Bronchial epithelial cell (primary cell): ENCODE results near the gene LAMA2. TPM values are rescaled to one million over a fixed set of nuclear protein-coding genes. Genes with fewer than 3 reads are reported as not detected.

Experiments used
- DNase-seq: peaks from one replicate; pipeline ENCODE4 v3.0.0-alpha.2; 2010; ENCODE audit warnings: low read depth
- FAIRE-seq: peaks from 2 replicates; lab custom pipeline; 2011; peaks lifted over from hg19 to GRCh38; lab: Jason Lieb, UNC
- H3K27me3 ChIP-seq: 2 replicates; pipeline ENCODE4 v1.5.1; 2011; ENCODE audit warnings: low read length; ENCODE audit not compliant: control insufficient read depth, insufficient read depth
- H3K36me3 ChIP-seq: 2 replicates; pipeline ENCODE4 v1.5.1; 2011; ENCODE audit warnings: low read length; ENCODE audit not compliant: control insufficient read depth, insufficient read depth
- H3K4me3 ChIP-seq: 2 replicates; pipeline ENCODE4 v1.5.1; 2011; ENCODE audit warnings: mild to moderate bottlenecking, low read depth, low read length, control low read depth
- total RNA-seq: library from RNA; depleted of rRNA; stranded (reverse); fragments of >200 nt; gene quantifications from 2 replicates; pipeline ENCODE4 v1.2.1, GENCODE V29; 2014
- TF ChIP-seq, protein P1 (sequence below): IDR thresholded peaks from 2 replicates; pipeline ENCODE4 v1.5.1; 2011; ENCODE audit warnings: mild to moderate bottlenecking, moderate library complexity, low read length, control low read depth, inconsistent platforms; ENCODE audit not compliant: insufficient read depth, severe bottlenecking

LAMA2 gene
- total RNA-seq, 1 donor from 2014 or later = 2.6 TPM

DNA sequence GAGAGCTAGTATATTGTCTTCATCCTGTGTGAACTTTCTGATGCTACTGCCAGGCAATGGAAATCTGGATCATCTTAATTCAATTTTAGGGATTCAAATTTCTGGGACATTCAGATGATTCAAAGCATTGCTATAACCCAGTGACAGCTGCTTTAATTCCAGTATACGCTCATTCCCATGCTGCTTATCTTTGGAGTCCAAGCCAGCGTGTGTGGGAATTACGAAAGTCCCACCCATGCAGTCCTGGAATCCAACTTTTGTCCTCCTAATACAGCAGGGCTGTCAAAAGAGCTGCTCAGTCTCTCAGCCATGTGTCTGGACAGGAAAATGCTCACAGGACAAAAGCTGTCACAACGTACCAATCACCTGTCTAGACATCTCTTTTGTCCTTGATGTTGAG lies 219.8 kb downstream of the LAMA2 start:
- DNase-seq = no peak
- no peak for FAIRE-seq
- TF ChIP-seq, protein P1, sequence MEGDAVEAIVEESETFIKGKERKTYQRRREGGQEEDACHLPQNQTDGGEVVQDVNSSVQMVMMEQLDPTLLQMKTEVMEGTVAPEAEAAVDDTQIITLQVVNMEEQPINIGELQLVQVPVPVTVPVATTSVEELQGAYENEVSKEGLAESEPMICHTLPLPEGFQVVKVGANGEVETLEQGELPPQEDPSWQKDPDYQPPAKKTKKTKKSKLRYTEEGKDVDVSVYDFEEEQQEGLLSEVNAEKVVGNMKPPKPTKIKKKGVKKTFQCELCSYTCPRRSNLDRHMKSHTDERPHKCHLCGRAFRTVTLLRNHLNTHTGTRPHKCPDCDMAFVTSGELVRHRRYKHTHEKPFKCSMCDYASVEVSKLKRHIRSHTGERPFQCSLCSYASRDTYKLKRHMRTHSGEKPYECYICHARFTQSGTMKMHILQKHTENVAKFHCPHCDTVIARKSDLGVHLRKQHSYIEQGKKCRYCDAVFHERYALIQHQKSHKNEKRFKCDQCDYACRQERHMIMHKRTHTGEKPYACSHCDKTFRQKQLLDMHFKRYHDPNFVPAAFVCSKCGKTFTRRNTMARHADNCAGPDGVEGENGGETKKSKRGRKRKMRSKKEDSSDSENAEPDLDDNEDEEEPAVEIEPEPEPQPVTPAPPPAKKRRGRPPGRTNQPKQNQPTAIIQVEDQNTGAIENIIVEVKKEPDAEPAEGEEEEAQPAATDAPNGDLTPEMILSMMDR = no peak
- Histone ChIP-seq H3K4me3 (no peak overlapping the region), H3K27me3 (no peaks in the 10 kb centered on the region), H3K36me3 (no peaks in the 10 kb centered on the region)

DNA sequence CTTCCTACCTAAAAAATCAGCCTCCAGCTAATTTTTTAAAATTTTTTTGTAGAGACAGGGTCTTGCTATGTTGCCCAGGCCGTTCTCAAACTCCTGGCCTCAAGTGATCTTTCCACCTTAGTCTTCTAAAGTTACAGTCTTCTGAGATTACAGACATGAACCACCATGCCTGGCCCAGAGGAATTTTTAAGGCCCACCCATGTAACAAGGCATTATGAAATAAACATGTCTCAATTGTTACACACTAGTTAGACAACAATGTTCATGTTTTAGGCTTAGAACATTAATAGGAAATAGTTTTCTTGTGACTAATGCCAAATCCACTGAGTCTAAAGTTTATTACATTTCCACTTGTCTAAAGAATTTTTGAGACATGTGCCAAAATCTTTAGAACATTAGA lies 221.2 kb downstream of the LAMA2 start:
- DNase-seq = peak; percentile 88

DNA sequence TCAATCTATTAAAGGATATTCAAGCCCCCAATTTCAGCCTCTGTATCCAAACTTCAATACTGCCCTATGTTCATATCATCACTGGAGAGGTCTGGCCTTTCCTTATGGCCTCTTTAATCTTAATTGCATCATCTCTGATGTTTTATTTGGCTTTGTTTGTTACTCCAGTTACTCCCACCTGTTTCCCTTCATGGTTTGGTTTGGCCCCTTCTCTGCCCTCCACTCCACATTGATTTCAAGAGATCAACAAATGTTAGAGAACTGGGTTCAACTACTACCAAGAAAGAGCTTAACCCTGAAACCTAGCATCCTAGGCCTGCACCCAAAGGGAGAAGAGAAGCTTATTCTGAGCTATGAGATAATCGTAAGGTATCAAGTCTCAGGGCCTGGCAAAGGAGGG lies 221.6 kb downstream of the LAMA2 start:
- FAIRE-seq = no peak
- TF ChIP-seq, protein P1 = no peak
- Histone ChIP-seq H3K4me3 (no peak overlapping the region), H3K27me3 (no peaks in the 10 kb centered on the region), H3K36me3 (no peaks in the 10 kb centered on the region)
- DNase-seq = no peak

More for the DNA sequence above, 221.2 kb downstream of the LAMA2 start:
- no peaks in the 10 kb centered on the region for H3K27me3 ChIP-seq
- FAIRE-seq = no peak
- TF ChIP-seq, protein P1 = no peak
- no peaks in the 10 kb centered on the region for H3K36me3 ChIP-seq
- H3K4me3 ChIP-seq = no peak overlapping the region

DNA sequence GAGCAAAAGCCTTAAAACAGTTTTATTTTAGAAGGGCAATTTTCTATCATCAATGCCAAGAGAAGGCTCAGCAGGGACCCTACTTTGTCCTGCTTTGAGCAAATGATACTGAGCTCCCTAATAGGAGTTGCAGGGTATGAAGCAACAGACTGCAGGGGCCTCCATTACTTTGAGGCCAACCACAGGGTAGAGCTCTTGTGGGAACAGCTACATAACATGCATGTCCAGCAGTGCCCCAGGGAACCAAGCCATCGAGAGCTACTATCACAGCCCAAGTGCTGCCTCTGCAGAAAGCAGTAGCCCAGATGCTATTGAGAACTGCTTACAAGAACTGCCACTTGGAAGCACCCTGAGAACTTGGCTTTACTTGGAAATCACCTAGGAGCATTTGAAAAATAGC lies 222.1 kb downstream of the LAMA2 start:
- TF ChIP-seq, protein P1 = no peak
- FAIRE-seq = no peak
- Histone ChIP-seq H3K27me3 (no peaks in the 10 kb centered on the region), H3K36me3 (no peaks in the 10 kb centered on the region), H3K4me3 (no peak overlapping the region)
- DNase-seq = no peak

DNA sequence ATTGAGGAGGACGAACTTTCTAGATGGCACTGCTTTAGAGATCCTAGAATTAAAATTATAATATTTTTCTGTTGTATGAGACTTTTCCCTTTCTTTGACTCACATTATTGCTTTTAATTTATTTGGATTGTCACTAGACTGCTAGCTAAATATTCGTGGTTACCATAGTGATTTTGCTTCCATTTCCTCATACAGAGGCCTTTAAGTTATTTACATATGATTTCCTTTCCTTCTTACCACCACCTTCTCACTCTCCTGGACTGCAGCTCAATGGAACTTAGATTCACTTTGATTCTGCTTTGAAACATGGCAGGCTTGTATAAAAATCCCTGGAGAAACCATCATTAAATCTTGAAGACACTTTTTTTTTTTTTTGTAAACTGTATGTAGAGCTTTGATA lies 222.9 kb downstream of the LAMA2 start:
- TF ChIP-seq, protein P1 = no peak
- FAIRE-seq (no peak), DNase-seq (peak; percentile 12)
- H3K4me3 ChIP-seq = no peak overlapping the region
- H3K27me3 ChIP-seq = no peaks in the 10 kb centered on the region
- H3K36me3 ChIP-seq = no peaks in the 10 kb centered on the region

DNA sequence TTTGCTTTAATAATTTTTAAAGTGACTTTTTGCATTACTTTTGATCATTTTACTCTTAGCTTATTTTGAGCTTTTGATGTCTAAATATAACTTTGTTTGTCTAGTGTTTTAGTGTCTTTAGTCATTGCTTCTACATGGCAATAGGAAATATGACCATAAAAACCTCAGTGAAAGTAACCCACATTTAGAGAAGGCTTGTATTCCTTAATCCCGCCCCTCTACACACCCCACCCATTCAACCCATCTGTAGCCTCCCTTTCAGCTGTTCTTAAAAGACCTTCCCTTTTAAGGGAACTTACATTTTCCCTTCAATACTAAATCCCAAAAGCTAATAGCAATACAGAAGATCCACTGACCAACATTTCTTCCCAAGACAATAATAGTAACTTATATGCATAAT lies 225.4 kb downstream of the LAMA2 start:
- FAIRE-seq (no peak), DNase-seq (no peak)
- H3K4me3 ChIP-seq = no peak overlapping the region
- no peaks in the 10 kb centered on the region for H3K27me3 ChIP-seq
- TF ChIP-seq, protein P1 = no peak
- no peaks in the 10 kb centered on the region for H3K36me3 ChIP-seq
